GM19238 (cell line): ENCODE measurements around the gene CREB3L2.
"Not testable (repeated sequence)": the region's sequence is repeated elsewhere in the genome, so short reads cannot be mapped to it uniquely, and the experiment has no call there.

Experiments
- DNase-seq: peaks from one replicate; pipeline ENCODE4 v3.0.0; 2011; ENCODE audit warnings: low spot score; ENCODE audit not compliant: insufficient read length

CREB3L2 gene

DNA sequence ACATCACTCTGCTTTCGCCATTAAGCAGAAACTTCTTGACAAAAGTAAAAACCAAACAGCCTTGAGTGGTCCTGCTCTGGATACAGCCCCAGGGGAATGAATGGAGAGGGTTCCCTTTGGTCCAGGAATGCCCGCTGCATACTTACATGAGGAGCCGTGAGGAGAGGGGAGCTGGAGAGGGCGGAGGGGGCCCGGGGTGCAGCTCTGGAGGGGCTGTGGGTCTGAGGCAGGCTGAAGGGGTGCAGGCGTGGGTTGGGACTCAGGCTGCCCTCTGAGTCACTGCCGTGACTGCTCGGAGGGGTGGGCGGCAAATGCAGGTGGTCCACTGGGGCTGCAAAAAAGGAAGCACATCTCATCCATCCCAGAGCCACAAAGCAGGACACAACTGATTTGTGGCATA is 93.8 kb downstream of the CREB3L2 start:
- DNase-seq = no peak

DNA sequence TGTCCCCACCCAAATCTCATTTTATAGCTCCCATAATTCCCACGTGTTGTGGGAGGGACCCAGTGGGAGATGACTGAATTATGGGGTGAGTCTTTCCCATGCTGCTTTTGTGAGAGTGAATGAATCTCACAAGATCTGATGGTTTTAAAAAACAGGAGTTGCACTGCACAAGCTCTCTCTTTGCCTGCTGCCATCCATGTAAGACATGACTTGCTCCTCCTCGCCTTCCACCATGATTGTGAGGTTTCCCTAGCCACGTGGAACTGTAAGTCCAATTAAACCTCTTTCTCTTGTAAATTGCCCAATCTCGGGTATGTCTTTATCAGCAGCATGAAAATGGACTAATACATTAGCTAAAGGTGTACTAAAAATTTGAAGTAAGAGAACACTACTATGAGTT is 95.2 kb downstream of the CREB3L2 start:
- not testable (repeated sequence) for DNase-seq

GRCh38 chr7:137904833-137905232 is 97.1 kb downstream of the CREB3L2 start:
- no peak for DNase-seq

GRCh38 chr7:137903382-137904169 is 98.3 kb downstream of the CREB3L2 start:
- peak; percentile 48 for DNase-seq

DNA sequence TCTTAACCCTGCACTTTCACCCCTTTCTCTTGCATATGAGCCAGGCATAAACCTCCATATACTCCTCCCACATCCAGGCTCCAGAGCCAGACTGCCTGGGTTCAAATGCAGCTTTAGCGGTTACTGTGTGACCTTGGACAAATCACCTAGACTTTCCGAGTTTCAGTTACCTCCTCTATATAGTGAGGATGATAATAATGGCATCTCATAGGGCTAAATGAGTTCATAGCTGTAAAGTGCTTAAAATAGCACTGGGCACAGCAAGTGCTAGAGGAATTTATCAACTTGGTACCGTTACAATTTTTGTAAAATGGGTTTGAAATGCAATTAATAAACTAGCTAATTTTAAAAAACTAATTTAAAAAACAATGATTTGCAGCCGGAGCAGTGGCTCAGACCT is 101.7 kb downstream of the CREB3L2 start:
- DNase-seq = no peak

- peak; percentile 54 for DNase-seq
Observed at GRCh38 chr7:137898839-137899721, 102.8 kb downstream of the CREB3L2 start.

DNA sequence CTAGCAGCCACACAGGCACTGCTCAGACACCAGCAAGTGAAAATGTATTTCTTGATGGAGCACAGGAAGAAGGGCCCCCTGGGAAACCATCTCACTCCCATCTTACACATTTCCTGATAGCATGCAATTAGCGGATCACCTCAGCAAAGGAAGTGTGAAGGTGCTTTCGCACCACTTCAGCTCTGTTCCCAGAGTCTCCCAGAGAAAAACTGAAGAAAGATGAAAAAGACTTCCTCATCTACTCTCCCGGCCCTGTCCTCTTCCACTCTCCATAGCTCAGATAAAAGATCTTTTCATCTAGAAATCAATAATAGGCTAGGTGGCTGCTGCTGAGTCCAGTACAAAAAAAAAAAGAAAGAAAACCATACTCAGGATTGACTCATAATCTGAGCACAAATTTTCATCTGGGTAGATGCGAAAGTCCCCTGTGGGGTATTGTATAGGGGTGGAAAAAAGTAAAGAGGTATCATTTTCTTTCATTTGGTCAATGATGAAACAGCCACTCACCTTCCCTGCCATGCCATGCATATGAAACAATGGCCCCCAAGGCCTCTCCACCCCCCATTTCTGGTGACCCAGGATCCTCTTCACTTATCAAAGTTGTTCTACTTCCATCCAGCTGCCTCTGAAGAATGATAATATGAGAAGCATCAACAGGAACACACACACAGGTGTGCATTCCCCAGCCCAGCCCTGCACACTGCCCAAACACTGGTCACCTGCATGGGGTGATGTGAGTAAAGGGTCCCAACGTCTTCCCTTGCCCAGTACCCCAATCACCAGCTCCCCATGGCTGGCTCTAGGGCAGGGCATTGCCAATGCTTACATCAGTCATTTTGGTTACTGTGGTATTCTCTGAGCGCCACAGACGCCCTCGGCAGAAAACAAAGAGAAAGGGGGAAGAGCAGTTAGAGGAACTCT is 106.3 kb downstream of the CREB3L2 start:
- DNase-seq = no peak

DNA sequence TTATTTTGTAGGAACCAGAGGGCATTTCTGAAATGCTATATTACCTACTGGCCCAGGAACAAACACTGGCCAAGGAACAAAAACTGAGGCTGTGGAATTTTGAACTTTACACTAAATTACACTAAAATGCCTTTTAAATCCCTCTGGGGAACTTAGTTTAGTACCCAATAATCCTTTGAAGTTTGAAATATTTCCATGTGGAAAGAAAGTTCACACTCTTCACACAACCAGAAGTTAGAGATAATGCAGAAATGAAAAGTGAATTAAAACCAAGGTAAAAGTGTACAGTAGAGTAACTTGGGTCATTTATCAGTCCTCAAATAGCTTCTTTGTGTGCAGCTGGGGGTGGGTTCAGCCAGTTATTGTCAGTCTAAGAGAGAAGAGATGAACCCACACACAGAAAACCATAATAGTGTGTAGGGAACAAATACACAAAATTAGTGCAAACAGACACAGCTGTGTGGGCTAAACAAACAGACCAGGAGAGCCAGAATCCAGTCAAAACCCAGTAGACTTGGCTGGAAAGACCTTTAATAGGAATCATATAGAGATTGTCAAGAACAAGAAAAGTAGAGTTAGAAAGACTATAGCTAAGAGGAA is 108.6 kb downstream of the CREB3L2 start:
- DNase-seq = no peak

GRCh38 chr7:137891016-137891655 is 110.8 kb downstream of the CREB3L2 start:
- DNase-seq = no peak

DNA sequence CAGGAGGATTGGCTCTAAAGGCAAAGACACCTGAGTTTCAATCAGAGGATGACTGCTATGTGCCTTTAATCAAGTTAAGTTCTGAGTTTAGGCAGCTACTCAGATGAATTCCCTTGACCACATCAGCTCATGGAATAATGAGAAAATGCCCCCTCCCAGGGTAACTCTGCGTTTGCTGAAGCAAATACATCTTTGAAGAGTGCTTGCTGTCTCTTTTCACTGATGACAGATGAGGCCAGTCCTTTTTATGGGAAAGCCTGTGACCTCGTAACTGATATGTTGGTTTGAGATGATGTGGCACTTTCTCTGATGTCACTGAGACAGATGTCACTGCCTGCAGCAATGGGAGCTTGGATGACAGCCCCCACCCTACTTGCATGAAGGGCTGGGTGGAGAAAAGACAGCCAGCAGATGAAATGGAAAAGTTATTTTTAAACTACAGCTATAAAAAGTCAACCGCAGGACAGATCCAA is 111.4 kb downstream of the CREB3L2 start:
- no peak for DNase-seq

- DNase-seq = no peak
Observed at GRCh38 chr7:137888241-137888640, 113.6 kb downstream of the CREB3L2 start.

DNA sequence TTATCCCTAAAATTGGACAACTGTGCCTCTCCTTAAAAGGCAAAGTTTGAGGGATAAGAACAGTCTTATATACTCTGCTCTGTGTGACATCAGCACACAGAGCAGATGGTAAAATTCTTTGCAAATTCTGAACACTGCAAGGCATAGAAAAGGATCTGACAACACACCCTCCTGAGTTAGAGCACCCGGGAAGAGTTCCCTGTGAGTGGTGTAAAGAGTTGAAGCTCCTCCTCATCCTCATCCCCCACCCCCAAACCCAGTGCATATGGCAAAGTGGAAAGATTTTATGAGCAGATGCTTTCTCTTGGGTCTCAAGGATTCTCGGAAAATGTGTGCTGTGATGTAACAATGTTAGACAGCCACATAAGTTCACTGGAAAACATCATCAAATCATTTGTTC is 115.1 kb downstream of the CREB3L2 start:
- no peak for DNase-seq

- no peak for DNase-seq
Observed at GRCh38 chr7:137886281-137886680, 115.6 kb downstream of the CREB3L2 start.

GRCh38 chr7:137885678-137886077 is 116.2 kb downstream of the CREB3L2 start:
- no peak for DNase-seq

DNA sequence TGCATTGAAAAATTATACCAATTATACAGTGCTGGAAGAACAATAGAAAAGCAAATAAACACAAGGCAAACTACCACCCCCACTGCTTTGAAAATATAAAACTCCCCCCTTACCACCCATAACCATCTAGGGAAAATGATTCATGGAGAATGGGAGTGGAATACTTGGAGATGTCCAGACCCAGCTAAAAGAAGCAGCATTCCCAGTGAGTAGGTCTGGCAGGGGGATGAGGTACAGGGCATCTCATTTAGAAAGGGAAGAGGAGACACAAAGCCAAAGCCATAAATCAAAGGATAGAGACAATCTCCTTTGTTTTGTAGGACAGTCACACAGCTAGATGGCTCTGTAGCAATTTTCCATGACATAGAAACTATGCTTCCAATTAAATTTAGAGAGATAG is 119.1 kb downstream of the CREB3L2 start:
- no peak for DNase-seq

GRCh38 chr7:137882261-137882668 is 119.6 kb downstream of the CREB3L2 start:
- DNase-seq = peak; percentile 45

GRCh38 chr7:137881607-137882260 is 120.2 kb downstream of the CREB3L2 start:
- DNase-seq = no peak

DNA sequence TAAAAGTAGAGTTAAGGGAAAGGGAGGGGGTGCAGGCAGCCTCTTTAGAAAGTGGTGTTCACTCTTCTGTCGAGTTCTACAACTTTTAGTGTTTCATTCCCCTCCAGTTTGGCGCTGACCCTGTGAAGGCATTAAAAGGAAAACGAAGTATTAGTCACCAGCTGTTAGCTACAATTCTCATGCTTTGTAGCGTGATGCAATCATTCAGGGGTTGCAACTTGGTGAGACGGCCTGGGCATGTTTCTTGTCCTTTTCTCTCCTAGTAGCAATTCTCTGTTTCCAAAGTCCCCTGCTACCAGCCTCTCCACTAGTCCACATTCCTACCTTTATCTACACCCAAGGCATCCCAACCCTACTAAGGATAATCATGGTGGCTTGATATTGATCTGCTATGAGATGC is 121.5 kb downstream of the CREB3L2 start:
- DNase-seq = no peak

GRCh38 chr7:137879357-137880158 is 122.3 kb downstream of the CREB3L2 start:
- DNase-seq = no peak
